GM12891 (cell line): Measurements from ENCODE around the gene ZNF91.

Source experiments
- POLR2A ChIP-seq: IDR thresholded peaks from 2 replicates; pipeline ENCODE4 v1.6.1; 2011; ENCODE audit warnings: low read depth, low read length, control low read depth
- POLR2AphosphoS5 ChIP-seq: IDR thresholded peaks from 2 replicates; pipeline ENCODE4 v1.6.1; 2011; ENCODE audit warnings: low read depth, low read length, control low read depth
- TAF1 ChIP-seq: IDR thresholded peaks from 2 replicates; pipeline ENCODE4 v1.6.1; 2011; ENCODE audit warnings: low read depth, low read length, control low read depth

GRCh38 chr19:23440791-23441190, 45.5 kb upstream of the ZNF91 start:
- TF ChIP-seq POLR2A = no peak
- no peak for TF ChIP-seq TAF1
- TF ChIP-seq POLR2AphosphoS5 = no peak
